Measurements from ENCODE around the gene KCNQ1. TPM values are rescaled to one million over a fixed set of nuclear protein-coding genes. Genes with fewer than 3 reads are reported as not detected.

KCNQ1 gene
- total RNA-seq, 6 donors from 2014 or later = 18.0 to 45.4 (median 32.7) TPM

- Histone ChIP-seq H3K4me1 (peaks cover 0 to 6% (median 4%) of the 10 kb centered on the region in 4 donors), H3K9me3 (no peaks in the 10 kb centered on the region), H3K27me3 (no peaks in the 10 kb centered on the region), H3K27ac (peak overlapping the region in 2 of 4 donors; percentile 43 to 54), H3K36me3 (no peaks in the 10 kb centered on the region), H3K4me3 (peak overlapping the region in 1 of 4 donors; percentile 17)
- ATAC-seq (ENCODE audit: low FRiP score in 2 of 2) (peak; percentile 5 to 36), DNase-seq (no peak)
- TF ChIP-seq POLR2AphosphoS5 (IDR thresholded peaks at IDR 0.05) (no peak), EP300 (IDR thresholded peaks at IDR 0.05) (no peak), POLR2A (IDR thresholded peaks at IDR 0.05) (no peak)
- TF ChIP-seq, protein P1, sequence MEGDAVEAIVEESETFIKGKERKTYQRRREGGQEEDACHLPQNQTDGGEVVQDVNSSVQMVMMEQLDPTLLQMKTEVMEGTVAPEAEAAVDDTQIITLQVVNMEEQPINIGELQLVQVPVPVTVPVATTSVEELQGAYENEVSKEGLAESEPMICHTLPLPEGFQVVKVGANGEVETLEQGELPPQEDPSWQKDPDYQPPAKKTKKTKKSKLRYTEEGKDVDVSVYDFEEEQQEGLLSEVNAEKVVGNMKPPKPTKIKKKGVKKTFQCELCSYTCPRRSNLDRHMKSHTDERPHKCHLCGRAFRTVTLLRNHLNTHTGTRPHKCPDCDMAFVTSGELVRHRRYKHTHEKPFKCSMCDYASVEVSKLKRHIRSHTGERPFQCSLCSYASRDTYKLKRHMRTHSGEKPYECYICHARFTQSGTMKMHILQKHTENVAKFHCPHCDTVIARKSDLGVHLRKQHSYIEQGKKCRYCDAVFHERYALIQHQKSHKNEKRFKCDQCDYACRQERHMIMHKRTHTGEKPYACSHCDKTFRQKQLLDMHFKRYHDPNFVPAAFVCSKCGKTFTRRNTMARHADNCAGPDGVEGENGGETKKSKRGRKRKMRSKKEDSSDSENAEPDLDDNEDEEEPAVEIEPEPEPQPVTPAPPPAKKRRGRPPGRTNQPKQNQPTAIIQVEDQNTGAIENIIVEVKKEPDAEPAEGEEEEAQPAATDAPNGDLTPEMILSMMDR (IDR thresholded peaks at IDR 0.05) = no peak
- 78 to 85% methylated on average over 11 to 14 of the region's 14 CpGs for WGBS, 2 donors
Observed at GRCh38 chr11:2708757-2709281, 264.0 kb downstream of the KCNQ1 start.

DNA sequence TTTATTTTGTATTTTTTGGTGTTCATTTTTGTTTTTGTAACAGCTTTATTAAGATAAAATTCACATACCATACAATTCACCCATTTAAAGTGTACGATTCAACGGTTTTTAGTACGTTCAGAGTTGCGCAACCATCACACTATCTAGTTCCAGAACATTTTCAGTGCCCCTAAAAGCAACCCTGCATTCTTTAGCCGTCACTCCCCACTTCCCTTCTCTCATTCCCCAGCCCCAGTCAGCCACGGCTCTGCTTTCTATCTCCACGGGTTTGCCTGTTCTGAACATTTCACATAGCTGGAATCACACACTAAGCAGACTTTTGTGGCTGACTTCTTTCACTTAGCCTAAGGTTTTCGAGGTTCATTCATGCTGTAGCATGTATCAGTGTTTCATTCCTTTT lies 264.6 kb downstream of the KCNQ1 start:
- no peak overlapping the region for H3K4me3 ChIP-seq
- 54 to 55% methylated on average over 8 of the region's 8 CpGs for WGBS, 2 donors
- H3K36me3 ChIP-seq = no peaks in the 10 kb centered on the region
- H3K27ac ChIP-seq = peak overlapping the region in 2 of 4 donors; percentile 17 to 54
- TF ChIP-seq EP300 (IDR thresholded peaks at IDR 0.05) (no peak), POLR2AphosphoS5 (IDR thresholded peaks at IDR 0.05) (no peak), POLR2A (IDR thresholded peaks at IDR 0.05) (no peak)
- TF ChIP-seq, protein P1 (IDR thresholded peaks at IDR 0.05) = no peak
- peaks cover 0 to 6% (median 4%) of the 10 kb centered on the region in 4 donors for H3K4me1 ChIP-seq
- no peaks in the 10 kb centered on the region for H3K9me3 ChIP-seq
- DNase-seq (no peak), ATAC-seq (ENCODE audit: low FRiP score in 2 of 2) (peak in 1 of 2 donors; percentile 44)
- H3K27me3 ChIP-seq = no peaks in the 10 kb centered on the region

DNA sequence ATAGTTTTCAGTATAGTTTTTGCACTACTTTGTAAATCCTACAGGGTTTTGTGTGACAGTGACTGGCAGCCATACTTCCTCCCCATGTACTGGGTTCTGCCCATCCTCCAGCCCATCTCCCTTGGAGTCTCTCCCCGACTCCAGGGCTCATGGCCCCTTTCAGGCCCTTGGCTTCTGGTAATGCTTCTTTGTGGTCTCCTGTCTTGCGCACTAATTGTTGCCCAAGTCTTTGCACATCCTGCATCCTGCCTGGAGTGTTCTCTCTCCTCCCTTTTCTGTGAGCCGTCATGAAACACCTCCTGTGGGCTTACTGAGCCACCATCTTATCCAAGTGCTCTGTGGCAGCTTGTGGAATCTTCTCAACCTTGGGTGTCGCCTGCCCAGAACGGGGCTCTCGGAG lies 266.4 kb downstream of the KCNQ1 start:
- no peaks in the 10 kb centered on the region for H3K27me3 ChIP-seq
- no peak for TF ChIP-seq POLR2AphosphoS5 (IDR thresholded peaks at IDR 0.05)
- TF ChIP-seq, protein P1 (IDR thresholded peaks at IDR 0.05) = no peak
- TF ChIP-seq POLR2A (IDR thresholded peaks at IDR 0.05) = no peak
- no peak for TF ChIP-seq EP300 (IDR thresholded peaks at IDR 0.05)
- peaks cover 0 to 6% (median 4%) of the 10 kb centered on the region in 4 donors for H3K4me1 ChIP-seq
- no peaks in the 10 kb centered on the region for H3K36me3 ChIP-seq
- no peaks in the 10 kb centered on the region for H3K9me3 ChIP-seq
- ATAC-seq (ENCODE audit: low FRiP score in 2 of 2) = no peak
- DNase-seq = no peak
- 83 to 91% methylated on average over 5 to 6 of the region's 6 CpGs for WGBS, 2 donors
- no peak overlapping the region for H3K27ac ChIP-seq
- H3K4me3 ChIP-seq = no peak overlapping the region

DNA sequence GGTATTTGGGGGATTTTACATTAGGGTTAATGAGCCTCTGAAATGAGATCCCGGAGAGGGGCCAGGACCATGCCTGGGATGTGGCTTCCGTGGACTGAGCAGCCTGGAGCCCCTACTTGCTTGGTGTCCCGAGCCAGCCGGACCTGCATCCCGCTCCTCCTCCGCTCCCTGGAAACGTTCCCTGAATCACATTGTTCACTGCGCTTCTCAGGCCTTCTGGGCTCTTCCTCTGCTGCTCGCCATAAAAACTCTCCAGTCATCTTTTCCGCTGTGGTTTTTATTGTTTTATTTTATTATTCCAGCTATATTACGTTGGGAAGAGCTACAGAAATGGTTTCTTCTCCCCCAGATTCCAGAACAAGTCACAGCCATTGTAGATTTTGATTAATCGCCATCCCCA lies 268.3 kb downstream of the KCNQ1 start:
- DNase-seq = no peak
- no peak for ATAC-seq (ENCODE audit: low FRiP score in 2 of 2)
- 89 to 91% methylated on average over 12 of the region's 12 CpGs for WGBS, 2 donors

More for the DNA sequence above, 268.3 kb downstream of the KCNQ1 start:
- Histone ChIP-seq H3K36me3 (no peaks in the 10 kb centered on the region), H3K9me3 (no peaks in the 10 kb centered on the region), H3K4me3 (no peak overlapping the region), H3K27ac (no peak overlapping the region), H3K27me3 (no peaks in the 10 kb centered on the region), H3K4me1 (peaks cover 0 to 6% (median 4%) of the 10 kb centered on the region in 4 donors)
- TF ChIP-seq POLR2A (IDR thresholded peaks at IDR 0.05) (no peak), POLR2AphosphoS5 (IDR thresholded peaks at IDR 0.05) (no peak), EP300 (IDR thresholded peaks at IDR 0.05) (no peak)
- TF ChIP-seq, protein P1 (IDR thresholded peaks at IDR 0.05) = no peak

Data from upper lobe of left lung (tissue), 6 donors.